NCI-H1417 treated with DMSO at 0.1 percent for 48 hours (cell line): ENCODE data around the gene AKAP10.
"Not testable (repeated sequence)": the region's sequence is repeated elsewhere in the genome, so short reads cannot be mapped to it uniquely, and the experiment has no call there.

Experiments
- DNase-seq: peaks from one replicate; lab custom pipeline; 2025; lab: John Stamatoyannopoulos, UW

AKAP10 gene

GRCh38 chr17:19979917-19980770 lies 2.5 kb upstream of the AKAP10 start:
- no peak for DNase-seq

GRCh38 chr17:19978805-19979211 lies 1.2 kb upstream of the AKAP10 start:
- no peak for DNase-seq

- no peak for DNase-seq
Observed at GRCh38 chr17:19978209-19978802, 678 bp upstream of the AKAP10 start.

GRCh38 chr17:19975601-19976000 lies 2.0 kb downstream of the AKAP10 start:
- no peak for DNase-seq

- DNase-seq: no peak
Observed at GRCh38 chr17:19973156-19973555, 4.5 kb downstream of the AKAP10 start.

- not testable (repeated sequence) for DNase-seq
Observed at GRCh38 chr17:19962954-19963353, 14.7 kb downstream of the AKAP10 start.

GRCh38 chr17:19958023-19958422 lies 19.6 kb downstream of the AKAP10 start:
- no peak for DNase-seq

- no peak for DNase-seq
Observed at GRCh38 chr17:19955099-19955498, 22.5 kb downstream of the AKAP10 start.

- DNase-seq: not testable (repeated sequence)
Observed at GRCh38 chr17:19951411-19951810, 26.2 kb downstream of the AKAP10 start.

- DNase-seq: not testable (repeated sequence)
Observed at GRCh38 chr17:19950624-19951195, 26.9 kb downstream of the AKAP10 start.

- no peak for DNase-seq
Observed at GRCh38 chr17:19948116-19948943, 29.3 kb downstream of the AKAP10 start.

GRCh38 chr17:19946921-19947320 lies 30.7 kb downstream of the AKAP10 start:
- DNase-seq: no peak

- no peak for DNase-seq
Observed at GRCh38 chr17:19945009-19945626, 32.5 kb downstream of the AKAP10 start.

- DNase-seq: no peak
Observed at GRCh38 chr17:19943599-19943998, 34.0 kb downstream of the AKAP10 start.

- DNase-seq: no peak
Observed at GRCh38 chr17:19943026-19943425, 34.6 kb downstream of the AKAP10 start.

GRCh38 chr17:19940722-19941464 lies 36.7 kb downstream of the AKAP10 start:
- DNase-seq: no peak

- DNase-seq: no peak
Observed at GRCh38 chr17:19939993-19940721, 37.5 kb downstream of the AKAP10 start.

- DNase-seq: no peak
Observed at GRCh38 chr17:19938736-19939135, 38.9 kb downstream of the AKAP10 start.

- DNase-seq: no peak
Observed at GRCh38 chr17:19937522-19937921, 40.1 kb downstream of the AKAP10 start.

- no peak for DNase-seq
Observed at GRCh38 chr17:19935169-19935568, 42.5 kb downstream of the AKAP10 start.
